Neutrophil (primary cell): ENCODE measurements around the gene NDST1.

Source experiments
- H3K27ac ChIP-seq: fragments of 200-600 bp; sonication (generic); 2 replicates; pipeline ENCODE4 v1.5.1; 2016; ENCODE audit warnings: mild to moderate bottlenecking, moderate library complexity
- H3K27me3 ChIP-seq: fragments of 200-600 bp; sonication (generic); 2 replicates; pipeline ENCODE4 v1.6.0; 2016; ENCODE audit warnings: mild to moderate bottlenecking
- H3K36me3 ChIP-seq: fragments of 200-600 bp; sonication (generic); 2 replicates; pipeline ENCODE4 v1.5.1; 2017
- H3K4me1 ChIP-seq, 2 experiments: fragments of 200-600 bp in 1 of 2; sonication (generic) in 1 of 2; 1 replicate in 1 of 2; 2 replicates in 1 of 2; pipeline versions ENCODE4 v1.5.1 to v1.6.1; 2013 to 2016; ENCODE audit warnings: low read depth in 1 of 2, low read length in 1 of 2, mild to moderate bottlenecking in 1 of 2, moderate library complexity in 1 of 2; ENCODE audit not compliant: control insufficient read depth in 1 of 2, insufficient read depth in 1 of 2
- H3K4me3 ChIP-seq, 2 experiments: fragments of 200-600 bp in 1 of 2; sonication (generic) in 1 of 2; 1 replicate in 1 of 2; 2 replicates in 1 of 2; pipeline ENCODE4 v1.5.1; 2013 to 2016; ENCODE audit warnings: low read depth in 1 of 2, low read length in 1 of 2, mild to moderate bottlenecking in 1 of 2, moderate library complexity in 1 of 2
- H3K9me3 ChIP-seq: fragments of 200-600 bp; sonication (generic); 2 replicates; pipeline ENCODE4 v1.5.1; 2016
- CTCF ChIP-seq: fragments of 200-600 bp; sonication (generic); IDR thresholded peaks from 2 replicates; pipeline ENCODE4 v1.5.1; 2016; ENCODE audit warnings: antibody characterized with exemption

Gene NDST1

GRCh38 chr5:150505041-150505511, 2.9 kb upstream of the NDST1 start:
- no peak overlapping the region for H3K4me3 ChIP-seq
- H3K36me3 ChIP-seq, result peaks cover 65% of the 10 kb centered on the region
- peaks cover 33 to 39% of the 10 kb centered on the region in 2 experiments for H3K4me1 ChIP-seq
- TF ChIP-seq CTCF, result no peak
- H3K27ac ChIP-seq, result peak overlapping the region; percentile 36
- H3K9me3 ChIP-seq, result no peaks in the 10 kb centered on the region
- no peaks in the 10 kb centered on the region for H3K27me3 ChIP-seq

GRCh38 chr5:150505816-150506215, 2.1 kb upstream of the NDST1 start:
- H3K27ac ChIP-seq, result peak overlapping the region; percentile 36
- H3K27me3 ChIP-seq, result no peaks in the 10 kb centered on the region
- H3K4me3 ChIP-seq, result no peak overlapping the region
- TF ChIP-seq CTCF, result no peak
- H3K4me1 ChIP-seq, result peaks cover 33 to 42% of the 10 kb centered on the region in 2 experiments
- H3K36me3 ChIP-seq, result peaks cover 63% of the 10 kb centered on the region
- H3K9me3 ChIP-seq, result no peaks in the 10 kb centered on the region

- H3K4me3 ChIP-seq, result no peak overlapping the region
- H3K27ac ChIP-seq, result peak overlapping the region; percentile 75
- H3K4me1 ChIP-seq, result peaks cover 39 to 52% of the 10 kb centered on the region in 2 experiments
- TF ChIP-seq CTCF, result no peak
- H3K36me3 ChIP-seq, result peaks cover 53% of the 10 kb centered on the region
- H3K9me3 ChIP-seq, result no peaks in the 10 kb centered on the region
- H3K27me3 ChIP-seq, result no peaks in the 10 kb centered on the region
Observed at GRCh38 chr5:150506571-150507473, 1.1 kb upstream of the NDST1 start.

- Histone ChIP-seq H3K27ac (peak overlapping the region; percentile 75), H3K9me3 (no peaks in the 10 kb centered on the region), H3K36me3 (peaks cover 51% of the 10 kb centered on the region), H3K4me3 (no peak overlapping the region), H3K4me1 (peaks cover 46 to 57% of the 10 kb centered on the region in 2 experiments), H3K27me3 (no peaks in the 10 kb centered on the region)
- no peak for TF ChIP-seq CTCF
Observed at GRCh38 chr5:150508277-150508640, 328 bp downstream of the NDST1 start.

GRCh38 chr5:150508828-150509227, 897 bp downstream of the NDST1 start:
- Histone ChIP-seq H3K27ac (peak overlapping the region; percentile 75), H3K4me3 (no peak overlapping the region), H3K4me1 (peaks cover 46 to 57% of the 10 kb centered on the region in 2 experiments), H3K27me3 (no peaks in the 10 kb centered on the region), H3K36me3 (peaks cover 48% of the 10 kb centered on the region), H3K9me3 (no peaks in the 10 kb centered on the region)
- no peak for TF ChIP-seq CTCF
